HEK293T (cell line): Measurements from ENCODE around the gene CRBN.

Experiments used
- CTCF ChIA-PET: fragments of 350-600 bp; formaldehyde crosslinking; extraction: SDS; loops from one replicate; lab custom pipeline; 2021; ENCODE audit warnings: antibody characterized with exemption, inconsistent platforms; lab: Yijun Ruan, JAX
- POLR2A ChIA-PET: fragments of 350-600 bp; formaldehyde crosslinking; extraction: SDS; loops from one replicate; lab custom pipeline; 2020; ENCODE audit warnings: antibody characterized with exemption, inconsistent platforms; lab: Yijun Ruan, JAX
- DNase-seq: peaks from one replicate; pipeline ENCODE4 v3.0.0; 2012; ENCODE audit warnings: mixed read lengths; ENCODE audit errors: extremely low spot score
- ARNT ChIP-seq: fragments of 450-650 bp; IDR thresholded peaks from 2 replicates; pipeline ENCODE4 v1.6.1; 2017; ENCODE audit warnings: mild to moderate bottlenecking
- BHLHE40 ChIP-seq: fragments of 450-650 bp; IDR thresholded peaks from 2 replicates; pipeline ENCODE4 v1.6.1; 2016; ENCODE audit warnings: mild to moderate bottlenecking, moderate library complexity, borderline replicate concordance
- CTBP1 ChIP-seq: fragments of 450-650 bp; IDR thresholded peaks from 2 replicates; pipeline ENCODE4 v1.6.1; 2016; ENCODE audit warnings: borderline replicate concordance
- ELF4 ChIP-seq: fragments of 450-650 bp; IDR thresholded peaks from 2 replicates; pipeline ENCODE4 v1.6.1; 2017; ENCODE audit warnings: antibody characterized with exemption
- FOXA1 ChIP-seq: fragments of 450-650 bp; IDR thresholded peaks from 2 replicates; pipeline ENCODE4 v1.6.1; 2016; ENCODE audit warnings: mild to moderate bottlenecking
- FOXK2 ChIP-seq: fragments of 450-650 bp; IDR thresholded peaks from 2 replicates; pipeline ENCODE4 v1.6.1; 2016; ENCODE audit warnings: mild to moderate bottlenecking
- FOXM1 ChIP-seq: fragments of 450-650 bp; IDR thresholded peaks from 2 replicates; pipeline ENCODE4 v1.6.1; 2017; ENCODE audit warnings: mild to moderate bottlenecking, borderline replicate concordance
- HDGF ChIP-seq: fragments of 450-650 bp; IDR thresholded peaks from 2 replicates; pipeline ENCODE4 v1.6.1; 2017; ENCODE audit warnings: antibody characterized with exemption, borderline replicate concordance
- L3MBTL2 ChIP-seq: fragments of 450-650 bp; conservative IDR thresholded peaks from 2 replicates; pipeline ENCODE4 v1.6.1; 2016; ENCODE audit warnings: mild to moderate bottlenecking
- LEF1 ChIP-seq: fragments of 450-650 bp; IDR thresholded peaks from 2 replicates; pipeline ENCODE4 v1.6.1; 2017; ENCODE audit warnings: mild to moderate bottlenecking, borderline replicate concordance
- NFRKB ChIP-seq: fragments of 450-650 bp; IDR thresholded peaks from 2 replicates; pipeline ENCODE4 v1.6.1; 2016; ENCODE audit warnings: mild to moderate bottlenecking, moderate library complexity
- SP1 ChIP-seq: fragments of 450-650 bp; IDR thresholded peaks from 2 replicates; pipeline ENCODE4 v1.6.1; 2017
- SUZ12 ChIP-seq: fragments of 450-650 bp; IDR thresholded peaks from 2 replicates; pipeline ENCODE4 v1.6.1; 2016; ENCODE audit warnings: mild to moderate bottlenecking
- TARDBP ChIP-seq: fragments of 450-650 bp; IDR thresholded peaks from 2 replicates; pipeline ENCODE4 v1.6.1; 2016
- ZNF384 ChIP-seq: fragments of 450-650 bp; IDR thresholded peaks from 2 replicates; pipeline ENCODE4 v1.6.1; 2016
- TF ChIP-seq, protein P1 (sequence below): fragments of 450-650 bp; IDR thresholded peaks from 2 replicates; pipeline ENCODE4 v1.6.1; 2016

CRBN gene

DNA sequence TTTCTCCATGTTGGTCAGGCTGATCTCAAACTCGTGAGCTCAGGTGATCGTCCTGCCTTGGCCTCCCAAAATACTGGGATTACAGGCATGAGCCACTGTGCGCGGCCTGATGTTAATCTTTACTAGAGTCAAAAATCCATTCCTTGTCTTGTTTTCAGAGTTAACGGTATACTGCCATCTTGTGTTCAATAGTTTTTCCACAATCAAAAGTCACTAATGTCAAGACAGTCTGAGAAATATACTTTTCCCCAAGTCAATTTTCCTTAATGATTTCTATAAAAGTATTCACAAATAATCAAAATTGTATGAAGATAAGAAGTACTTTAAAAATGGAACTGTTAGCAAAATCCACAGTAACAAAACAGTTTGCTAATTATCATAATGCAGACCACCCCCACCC is 8.5 kb downstream of the CRBN start:
- DNase-seq = no peak
- TF ChIP-seq FOXK2 (no peak), TARDBP (no peak)
- POLR2A ChIA-PET = no interaction called here
- CTCF ChIA-PET = no interaction called here

DNA sequence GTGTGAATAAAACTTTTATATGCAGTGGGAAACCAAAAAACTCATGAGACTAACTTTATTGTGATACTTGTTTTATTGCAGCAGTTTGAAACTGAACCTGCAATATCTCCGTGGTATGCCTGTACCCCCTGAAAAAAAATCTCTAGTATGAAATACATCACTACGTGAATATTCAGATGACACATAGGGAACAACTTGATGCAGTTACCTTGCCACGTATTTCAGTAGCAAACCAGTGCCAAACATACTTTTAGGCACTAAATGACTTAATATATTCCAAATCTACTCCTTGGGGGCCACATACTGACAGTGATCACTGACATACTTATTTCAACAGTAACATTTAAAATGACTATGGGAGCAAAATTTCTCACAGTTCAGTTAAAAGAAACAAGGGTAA is 13.8 kb downstream of the CRBN start:
- ChIA-PET POLR2A (no interaction called here), CTCF (no interaction called here)
- no peak for TF ChIP-seq FOXA1
- TF ChIP-seq ELF4 = no peak
- TF ChIP-seq NFRKB = no peak
- TF ChIP-seq FOXM1 = no peak
- no peak for TF ChIP-seq TARDBP
- TF ChIP-seq ARNT = no peak
- TF ChIP-seq ZNF384 = no peak
- TF ChIP-seq LEF1 = no peak
- no peak for TF ChIP-seq BHLHE40
- TF ChIP-seq, protein P1, sequence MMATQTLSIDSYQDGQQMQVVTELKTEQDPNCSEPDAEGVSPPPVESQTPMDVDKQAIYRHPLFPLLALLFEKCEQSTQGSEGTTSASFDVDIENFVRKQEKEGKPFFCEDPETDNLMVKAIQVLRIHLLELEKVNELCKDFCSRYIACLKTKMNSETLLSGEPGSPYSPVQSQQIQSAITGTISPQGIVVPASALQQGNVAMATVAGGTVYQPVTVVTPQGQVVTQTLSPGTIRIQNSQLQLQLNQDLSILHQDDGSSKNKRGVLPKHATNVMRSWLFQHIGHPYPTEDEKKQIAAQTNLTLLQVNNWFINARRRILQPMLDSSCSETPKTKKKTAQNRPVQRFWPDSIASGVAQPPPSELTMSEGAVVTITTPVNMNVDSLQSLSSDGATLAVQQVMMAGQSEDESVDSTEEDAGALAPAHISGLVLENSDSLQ = no peak
- TF ChIP-seq FOXK2 = no peak
- TF ChIP-seq L3MBTL2 = no peak
- TF ChIP-seq CTBP1 = no peak
- TF ChIP-seq HDGF = no peak
- TF ChIP-seq SP1 = no peak
- TF ChIP-seq SUZ12 = no peak
- no peak for DNase-seq

DNA sequence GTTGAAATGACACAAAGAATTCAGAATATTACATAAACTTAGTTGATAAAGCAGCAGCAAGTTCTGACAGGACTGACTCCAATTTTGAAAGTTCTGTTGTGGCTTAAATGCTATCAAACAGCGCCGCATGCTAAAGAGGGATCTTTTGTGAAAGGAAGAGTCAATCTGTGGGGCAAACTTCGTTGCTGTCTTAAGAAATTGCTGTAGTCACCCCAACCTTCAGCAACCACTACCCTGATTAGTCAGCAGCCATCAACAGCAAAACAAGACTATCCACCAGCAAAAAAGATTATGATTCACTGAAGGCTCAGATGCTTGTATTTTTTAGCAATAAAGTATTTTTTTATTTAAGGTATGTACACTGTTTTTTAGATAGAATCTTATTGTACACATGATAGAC is 14.2 kb downstream of the CRBN start:
- POLR2A ChIA-PET = no interaction called here
- CTCF ChIA-PET = no interaction called here
- TF ChIP-seq FOXM1 (no peak), SP1 (no peak), NFRKB (no peak), CTBP1 (no peak), LEF1 (no peak), BHLHE40 (no peak), FOXK2 (no peak), SUZ12 (no peak), TARDBP (no peak), ELF4 (no peak), ZNF384 (no peak), HDGF (no peak), L3MBTL2 (no peak)
- no peak for DNase-seq

DNA sequence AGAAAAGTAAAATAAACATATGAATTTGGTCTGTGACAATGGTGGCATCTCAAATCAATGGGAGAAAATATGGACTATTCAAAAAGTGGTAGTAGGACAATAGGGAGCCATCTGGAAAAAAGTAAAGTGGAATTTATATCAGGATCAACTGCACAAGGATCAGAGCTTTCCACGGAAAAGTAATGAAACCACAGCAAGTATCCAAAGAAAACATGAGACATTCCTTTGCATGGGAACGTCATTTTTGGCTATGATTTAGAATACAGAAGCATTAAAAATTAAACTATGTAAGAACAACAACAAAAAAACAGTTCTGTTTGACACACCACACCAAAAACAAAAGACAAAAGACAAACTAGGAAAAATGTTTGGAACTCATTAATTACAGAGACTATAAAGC is 18.7 kb downstream of the CRBN start:
- ChIA-PET POLR2A (no interaction called here), CTCF (no interaction called here)
- DNase-seq = no peak
- TF ChIP-seq LEF1 (no peak), ZNF384 (no peak), TARDBP (no peak), FOXK2 (no peak), BHLHE40 (no peak), CTBP1 (no peak), FOXA1 (no peak), SP1 (no peak), SUZ12 (no peak), ARNT (no peak), NFRKB (no peak), L3MBTL2 (no peak)
- TF ChIP-seq, protein P1 = no peak

DNA sequence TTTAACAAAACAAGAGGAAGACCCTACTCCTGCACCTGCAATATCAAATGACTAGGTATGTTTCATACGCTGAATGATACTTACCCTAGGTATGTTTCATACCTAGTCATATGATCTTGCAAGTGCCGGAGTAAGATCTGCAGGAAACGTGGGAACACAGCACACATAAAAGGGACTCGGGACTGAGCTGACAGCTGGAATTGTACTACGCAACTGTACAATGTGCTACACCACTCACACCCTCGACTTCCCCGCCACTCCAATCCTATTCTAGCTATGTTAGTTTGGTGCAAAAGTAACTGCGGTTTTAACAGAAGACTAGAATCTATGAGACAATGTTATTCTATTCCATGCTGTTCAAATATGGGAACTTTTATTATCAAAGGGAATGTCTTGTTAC is 22.0 kb downstream of the CRBN start:
- CTCF ChIA-PET = no interaction called here
- DNase-seq = no peak
- POLR2A ChIA-PET = no interaction called here
- TF ChIP-seq SP1 = no peak
- TF ChIP-seq NFRKB = no peak
- TF ChIP-seq FOXM1 = no peak
- TF ChIP-seq ELF4 = no peak
- TF ChIP-seq LEF1 = no peak
- no peak for TF ChIP-seq CTBP1

DNA sequence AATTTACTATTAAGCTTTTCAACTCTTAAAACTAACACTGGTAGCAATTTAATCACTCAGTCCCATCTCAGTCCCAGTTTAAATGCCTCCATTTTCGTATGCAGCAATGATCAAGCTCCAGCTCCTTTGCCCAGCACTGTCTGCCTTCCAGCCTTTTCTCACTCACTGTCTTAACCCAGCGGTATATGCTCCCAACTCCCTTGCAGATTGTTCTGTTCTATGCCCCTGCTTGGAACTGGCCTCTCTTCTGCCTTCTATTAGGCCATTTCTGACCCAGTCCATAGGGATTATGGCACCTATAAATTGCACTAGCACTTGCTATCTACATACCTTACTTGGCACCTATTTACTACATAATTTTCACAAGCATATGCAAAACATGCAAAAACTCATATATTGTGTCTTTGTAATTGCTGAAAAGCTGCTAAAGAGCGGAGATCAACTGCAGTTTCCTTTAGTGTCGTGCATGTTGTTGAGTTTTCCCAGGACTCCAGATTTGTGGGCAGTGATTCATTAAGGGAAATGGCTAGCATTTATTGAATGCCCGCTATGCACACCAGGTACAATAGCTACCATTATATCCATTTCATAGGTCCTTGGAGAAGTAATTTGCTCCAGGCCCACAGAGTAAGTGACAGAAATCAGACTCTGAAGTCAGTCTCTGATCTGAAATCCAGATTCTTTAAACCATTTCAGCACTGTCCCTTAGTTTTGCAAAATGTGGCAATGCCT is 24.4 kb downstream of the CRBN start:
- ChIA-PET POLR2A (no interaction called here), CTCF (no interaction called here)
- TF ChIP-seq SP1 (no peak), FOXM1 (no peak), TARDBP (no peak), CTBP1 (no peak), FOXA1 (no peak), ZNF384 (no peak), ELF4 (no peak)
- DNase-seq = no peak

DNA sequence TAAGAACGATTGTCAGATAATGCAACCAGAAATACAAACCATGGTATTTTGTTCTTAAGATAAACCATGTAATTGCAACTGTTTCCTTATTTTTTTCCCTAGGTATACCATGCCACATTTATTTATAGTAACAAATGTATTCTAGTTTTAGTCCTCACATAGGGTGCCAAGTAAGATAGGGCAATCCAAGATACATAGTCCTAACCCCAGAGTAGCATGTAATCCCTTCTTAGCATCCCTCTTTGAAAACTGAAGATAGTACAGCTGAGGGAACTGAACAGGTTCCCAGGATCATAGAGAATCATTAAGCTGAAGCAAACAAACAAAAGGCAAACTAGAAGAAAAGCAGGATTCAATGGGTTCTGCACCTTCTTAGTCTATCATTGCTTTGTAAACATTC is 28.0 kb downstream of the CRBN start:
- no peak for TF ChIP-seq FOXK2
- TF ChIP-seq LEF1 = no peak
- TF ChIP-seq ARNT = no peak
- no peak for TF ChIP-seq FOXA1
- TF ChIP-seq L3MBTL2 = no peak
- no peak for TF ChIP-seq SP1
- no peak for TF ChIP-seq ZNF384
- no peak for TF ChIP-seq TARDBP
- TF ChIP-seq FOXM1 = no peak
- no peak for TF ChIP-seq ELF4
- no peak for TF ChIP-seq CTBP1
- no peak for TF ChIP-seq SUZ12
- TF ChIP-seq HDGF = no peak
- TF ChIP-seq BHLHE40 = no peak
- TF ChIP-seq NFRKB = no peak
- TF ChIP-seq, protein P1 = no peak
- ChIA-PET CTCF (no interaction called here), POLR2A (no interaction called here)
- DNase-seq = no peak
